Loucy (cell line): ENCODE results near the gene KRTAP17-1.

Experiments used
- CTCF ChIP-seq: fragments of 200-600 bp; sonication (generic); conservative IDR thresholded peaks from 2 replicates; pipeline ENCODE4 v1.5.1; 2014; ENCODE audit warnings: mild to moderate bottlenecking, antibody characterized with exemption, low read length
- EZH2phosphoT487 ChIP-seq: fragments of 200-600 bp; IDR thresholded peaks from 2 replicates; pipeline ENCODE4 v1.6.1; 2018; ENCODE audit warnings: antibody characterized with exemption, mild to moderate bottlenecking, moderate library complexity, borderline replicate concordance

GRCh38 chr17:41315204-41315794 is at the start of gene KRTAP17-1:
- TF ChIP-seq CTCF (no peak), EZH2phosphoT487 (no peak)
